HG03139 (cell line): ENCODE results near the gene PDIA2.
"Not testable (repeated sequence)": the region's sequence is repeated elsewhere in the genome, so short reads cannot be mapped to it uniquely, and the experiment has no call there.

Source experiments
- ATAC-seq: cut with Tn5 transposase; IDR thresholded peaks from one replicate; pipeline ENCODE4 v1.9.1; 2021; ENCODE audit not compliant: unreplicated experiment

Gene PDIA2

GRCh38 chr16:283033-283805 lies at the start of gene PDIA2:
TSS of gene PDIA2 (plus strand) at chr16:283164. CDS start at chr16:283170, 6 bp downstream.
- no peak for ATAC-seq

GRCh38 chr16:234468-235305 lies 48.3 kb upstream of the PDIA2 start, which contains the start of gene FAM234A:
TSS of gene FAM234A (plus strand) at chr16:234821. CDS start at chr16:254414, 19,593 bp downstream.
- peak; percentile 76 for ATAC-seq

- ATAC-seq: no peak
Observed at GRCh38 chr16:239948-240277, 43.1 kb upstream of the PDIA2 start.

GRCh38 chr16:240559-240958 lies 42.4 kb upstream of the PDIA2 start:
- no peak for ATAC-seq

- no peak for ATAC-seq
Observed at GRCh38 chr16:242281-242680, 40.7 kb upstream of the PDIA2 start.

- no peak for ATAC-seq
Observed at GRCh38 chr16:243348-243747, 39.6 kb upstream of the PDIA2 start.

- no peak for ATAC-seq
Observed at GRCh38 chr16:245105-245504, 37.9 kb upstream of the PDIA2 start.

GRCh38 chr16:247027-247426 lies 35.9 kb upstream of the PDIA2 start:
- no peak for ATAC-seq

- ATAC-seq: no peak
Observed at GRCh38 chr16:249431-249830, 33.5 kb upstream of the PDIA2 start.

GRCh38 chr16:252366-253337 lies 30.3 kb upstream of the PDIA2 start:
- ATAC-seq: no peak

GRCh38 chr16:253833-254232 lies 29.1 kb upstream of the PDIA2 start:
- ATAC-seq: no peak

- ATAC-seq: no peak
Observed at GRCh38 chr16:254461-254860, 28.5 kb upstream of the PDIA2 start.

GRCh38 chr16:255183-255582 lies 27.8 kb upstream of the PDIA2 start:
- ATAC-seq: no peak

- not testable (repeated sequence) for ATAC-seq
Observed at GRCh38 chr16:258091-258490, 24.9 kb upstream of the PDIA2 start.

- ATAC-seq: no peak
Observed at GRCh38 chr16:259226-259625, 23.7 kb upstream of the PDIA2 start.

GRCh38 chr16:259814-260253 lies 23.1 kb upstream of the PDIA2 start:
- ATAC-seq: no peak

GRCh38 chr16:260326-260725 lies 22.6 kb upstream of the PDIA2 start:
- no peak for ATAC-seq

GRCh38 chr16:261031-261691 lies 21.8 kb upstream of the PDIA2 start:
- no peak for ATAC-seq

GRCh38 chr16:262121-262745 lies 20.7 kb upstream of the PDIA2 start:
- ATAC-seq: no peak

GRCh38 chr16:263182-263774 lies 19.7 kb upstream of the PDIA2 start:
- no peak for ATAC-seq
